H9 (cell line): ENCODE results near the gene SHE. TPM values are rescaled to one million over a fixed set of nuclear protein-coding genes. Genes with fewer than 3 reads are reported as not detected.

Experiments used
- DNase-seq: peaks from one replicate; pipeline ENCODE4 v3.0.0-alpha.2; 2017
- H2AFZ ChIP-seq: one replicate; pipeline ENCODE4 v1.6.1; 2013; ENCODE audit warnings: mild to moderate bottlenecking, low read length, control low read depth, moderate library complexity
- H2AK5ac ChIP-seq: 2 replicates; pipeline ENCODE4 v1.6.1; 2013; ENCODE audit warnings: low read length, control low read depth, mixed read lengths; ENCODE audit not compliant: insufficient read length
- H2BK120ac ChIP-seq: one replicate; pipeline ENCODE4 v1.6.1; 2013; ENCODE audit warnings: low read depth, mild to moderate bottlenecking, low read length, control low read depth, inconsistent platforms; ENCODE audit not compliant: poor library complexity, severe bottlenecking
- H2BK12ac ChIP-seq: 2 replicates; pipeline ENCODE4 v1.6.1; 2013; ENCODE audit warnings: low read length, control low read depth, mixed read lengths, low read depth; ENCODE audit not compliant: insufficient read length
- H2BK15ac ChIP-seq: 2 replicates; pipeline ENCODE4 v1.6.1; 2013; ENCODE audit warnings: low read depth, low read length, control low read depth
- H2BK20ac ChIP-seq: one replicate; pipeline ENCODE4 v1.6.1; 2013; ENCODE audit warnings: low read depth, mild to moderate bottlenecking, low read length, control low read depth, inconsistent platforms; ENCODE audit not compliant: poor library complexity, severe bottlenecking
- H2BK5ac ChIP-seq: 2 replicates; pipeline ENCODE4 v1.6.1; 2013; ENCODE audit warnings: low read length, control low read depth, mixed read lengths; ENCODE audit not compliant: insufficient read length
- H3K14ac ChIP-seq: 2 replicates; pipeline ENCODE4 v1.6.1; 2013; ENCODE audit warnings: low read length, control low read depth; ENCODE audit not compliant: insufficient read depth
- H3K18ac ChIP-seq: 2 replicates; pipeline ENCODE4 v1.6.1; 2013; ENCODE audit warnings: low read depth, mild to moderate bottlenecking, mixed read lengths, low read length, control low read depth; ENCODE audit not compliant: insufficient read length
- H3K23ac ChIP-seq: 2 replicates; pipeline ENCODE4 v1.6.1; 2013; ENCODE audit warnings: low read length, control low read depth, mixed read lengths, low read depth; ENCODE audit not compliant: insufficient read length
- H3K23me2 ChIP-seq: 2 replicates; pipeline ENCODE4 v1.6.1; 2013; ENCODE audit warnings: low read depth, mild to moderate bottlenecking, mixed read lengths, low read length, control low read depth; ENCODE audit not compliant: insufficient read length, poor library complexity, severe bottlenecking
- H3K27ac ChIP-seq: 2 replicates; pipeline ENCODE4 v1.5.1; 2013; ENCODE audit warnings: low read length, control low read depth, mixed read lengths, low read depth; ENCODE audit not compliant: insufficient read length
- H3K27me3 ChIP-seq: 2 replicates; pipeline ENCODE4 v1.6.1; 2013; ENCODE audit warnings: low read length, control low read depth, inconsistent platforms; ENCODE audit not compliant: insufficient read depth
- H3K4ac ChIP-seq: 2 replicates; pipeline ENCODE4 v1.6.1; 2013; ENCODE audit warnings: low read depth, mild to moderate bottlenecking, control low read depth, inconsistent platforms, low read length, moderate library complexity
- H3K4me1 ChIP-seq: 2 replicates; pipeline ENCODE4 v1.6.1; 2013; ENCODE audit warnings: low read length, control low read depth, inconsistent platforms; ENCODE audit not compliant: insufficient read depth
- H3K4me2 ChIP-seq: 2 replicates; pipeline ENCODE4 v1.6.1; 2013; ENCODE audit warnings: low read length, control low read depth, mixed read lengths; ENCODE audit not compliant: insufficient read length, insufficient read depth
- H3K56ac ChIP-seq: 2 replicates; pipeline ENCODE4 v1.6.1; 2013; ENCODE audit warnings: low read depth, mild to moderate bottlenecking, mixed read lengths, low read length, control low read depth; ENCODE audit not compliant: insufficient read length
- H3K79me1 ChIP-seq: 2 replicates; pipeline ENCODE4 v1.6.1; 2013; ENCODE audit warnings: low read depth, mild to moderate bottlenecking, moderate library complexity, low read length, control low read depth, inconsistent platforms; ENCODE audit not compliant: insufficient read depth, poor library complexity, severe bottlenecking
- H3K79me2 ChIP-seq: 2 replicates; pipeline ENCODE4 v1.6.1; 2013; ENCODE audit warnings: low read length, control low read depth, inconsistent platforms; ENCODE audit not compliant: insufficient read depth
- H3K9ac ChIP-seq: 2 replicates; pipeline ENCODE4 v1.6.1; 2013; ENCODE audit warnings: low read length, control low read depth, mixed read lengths; ENCODE audit not compliant: insufficient read length; ENCODE audit errors: extremely low read depth
- H3K9me3 ChIP-seq: one replicate; pipeline ENCODE4 v1.6.1; 2013; ENCODE audit warnings: low read depth, low read length, inconsistent platforms; ENCODE audit not compliant: control insufficient read depth
- H3T11ph ChIP-seq: one replicate; pipeline ENCODE4 v1.6.1; 2013; ENCODE audit warnings: mild to moderate bottlenecking, low read length, control low read depth, inconsistent platforms
- H4K20me1 ChIP-seq: one replicate; pipeline ENCODE4 v1.6.1; 2013; ENCODE audit not compliant: control insufficient read depth, insufficient read length, insufficient read depth
- H4K5ac ChIP-seq: 2 replicates; pipeline ENCODE4 v1.6.1; 2013; ENCODE audit warnings: low read depth, mild to moderate bottlenecking, mixed read lengths, low read length, control low read depth; ENCODE audit not compliant: insufficient read length
- H4K8ac ChIP-seq: replicated peaks from 2 replicates; pipeline ENCODE4 v1.6.1; 2013; ENCODE audit warnings: low read length, control low read depth, mixed read lengths, low read depth; ENCODE audit not compliant: insufficient read length
- H4K91ac ChIP-seq: 2 replicates; pipeline ENCODE4 v1.6.1; 2013; ENCODE audit warnings: low read depth, mild to moderate bottlenecking, moderate library complexity, mixed read lengths, low read length, control low read depth; ENCODE audit not compliant: insufficient read length
- H3K27ac Mint-ChIP-seq, 3 experiments: 2 replicates in 2 of 3; 3 replicates in 1 of 3; pipeline ENCODE4 v1.8.0; 2020 to 2021; ENCODE audit warnings: mixed read lengths in 3 of 3, mild to moderate bottlenecking in 1 of 3, moderate library complexity in 1 of 3
- H3K27me3 Mint-ChIP-seq: 2 replicates; pipeline ENCODE4 v1.8.0; 2021; ENCODE audit warnings: low read depth, mild to moderate bottlenecking, moderate library complexity, mixed read lengths
- H3K36me3 Mint-ChIP-seq, 3 experiments: 2 replicates in 2 of 3; 3 replicates in 1 of 3; pipeline ENCODE4 v1.8.0; 2020 to 2021; ENCODE audit warnings: low read depth in 3 of 3, mixed read lengths in 3 of 3; ENCODE audit not compliant: insufficient read depth in 1 of 3
- H3K4me1 Mint-ChIP-seq, 2 experiments: 2 replicates each; pipeline ENCODE4 v1.8.0; 2020; ENCODE audit warnings: mixed read lengths in 2 of 2
- H3K4me3 Mint-ChIP-seq, 2 experiments: 2 replicates in 1 of 2; 3 replicates in 1 of 2; pipeline ENCODE4 v1.8.0; 2020 to 2021; ENCODE audit warnings: mild to moderate bottlenecking in 2 of 2, mixed read lengths in 2 of 2, moderate library complexity in 1 of 2
- H3K9me3 Mint-ChIP-seq, 2 experiments: 2 replicates in 1 of 2; 3 replicates in 1 of 2; pipeline ENCODE4 v1.8.0; 2020; ENCODE audit warnings: mild to moderate bottlenecking in 2 of 2, mixed read lengths in 2 of 2, moderate library complexity in 1 of 2
- WGBS: extraction: QIAGEN DNeasy Blood & Tissue Kit; methylation state at CpG from one replicate; pipeline ENCODE4 v1.1.7; 2013; ENCODE audit warnings: missing lambda C conversion rate, low lambda C conversion rate, mixed read lengths; ENCODE audit not compliant: insufficient read length; ENCODE audit errors: extremely low coverage; 5-methylcytosine and 5-hydroxymethylcytosine counted together
- total RNA-seq: library from RNA; stranded (reverse); gene quantifications from 2 replicates; pipeline ENCODE4 v1.2.1, GENCODE V29; 2021
- TF ChIP-seq, protein P1 (sequence below): fragments of 200-600 bp; sonication (generic); conservative IDR thresholded peaks from 3 replicates; pipeline ENCODE4 v1.8.0; 2021; ENCODE audit warnings: antibody characterized with exemption, mild to moderate bottlenecking

Gene SHE
- total RNA-seq, 1 experiment from 2014 or later = 0.48 TPM

DNA sequence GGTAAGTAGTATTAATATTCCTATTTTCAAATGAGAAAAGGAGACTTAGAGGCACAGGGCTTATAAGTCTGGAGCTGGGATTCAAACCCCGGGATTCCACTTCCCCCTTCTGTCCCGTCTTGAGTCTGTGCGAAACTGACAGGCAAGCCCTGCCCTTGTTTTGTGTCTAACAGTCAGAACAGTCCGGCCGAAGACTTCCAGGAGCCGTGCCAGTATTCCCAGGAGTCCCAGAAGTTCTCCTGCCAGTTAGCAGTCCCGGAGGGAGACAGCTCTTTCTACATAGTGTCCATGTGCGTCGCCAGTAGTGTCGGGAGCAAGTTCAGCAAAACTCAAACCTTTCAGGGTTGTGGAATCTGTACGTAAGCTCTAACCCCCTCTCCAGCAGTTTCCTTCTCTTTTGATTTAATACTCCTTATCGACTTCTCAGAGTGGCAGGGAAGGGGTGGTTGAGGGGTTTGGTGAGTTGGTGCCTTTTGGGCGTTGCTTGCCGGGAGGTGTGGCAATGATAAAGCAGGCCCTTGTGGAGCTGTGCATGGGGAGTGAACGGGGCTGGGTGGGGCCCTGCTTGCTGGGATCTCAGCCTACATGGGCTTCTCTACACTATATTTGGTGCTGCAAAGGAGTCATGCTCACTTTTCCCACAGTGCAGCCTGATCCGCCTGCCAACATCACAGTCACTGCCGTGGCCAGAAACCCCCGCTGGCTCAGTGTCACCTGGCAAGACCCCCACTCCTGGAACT, 67.7 kb downstream of the SHE start:
- no peaks in the 10 kb centered on the region for H3K27me3 Mint-ChIP-seq
- Histone ChIP-seq H3K79me1 (no peaks in the 10 kb centered on the region), H3K56ac (no peak overlapping the region), H2BK12ac (no peak overlapping the region), H2BK5ac (no peak overlapping the region), H3K4ac (no peak overlapping the region), H2BK15ac (no peak overlapping the region), H3K18ac (no peak overlapping the region), H3K4me1 (no peaks in the 10 kb centered on the region; the same call in 1 of the 2 replicates), H4K20me1 (no peaks in the 10 kb centered on the region), H3K23ac (no peak overlapping the region), H3K4me2 (no peak overlapping the region), H4K5ac (no peak overlapping the region), H3K23me2 (no peaks in the 10 kb centered on the region), H2BK20ac (no peak overlapping the region), H4K8ac (no peak overlapping the region), H3K79me2 (no peaks in the 10 kb centered on the region), H2BK120ac (no peak overlapping the region), H3K9ac (no peak overlapping the region), H2AK5ac (no peak overlapping the region), H3K14ac (no peak overlapping the region), H3K9me3 (no peaks in the 10 kb centered on the region), H4K91ac (no peak overlapping the region), H3K27ac (no peak overlapping the region), H3K27me3 (no peaks in the 10 kb centered on the region), H2AFZ (no peak overlapping the region), H3T11ph (no peak overlapping the region)
- WGBS = no CpG with 5 or more reads among the region's 18 CpGs
- H3K4me3 Mint-ChIP-seq = no peak overlapping the region
- H3K36me3 Mint-ChIP-seq = no peaks in the 10 kb centered on the region
- no peaks in the 10 kb centered on the region for H3K9me3 Mint-ChIP-seq
- TF ChIP-seq, protein P1, sequence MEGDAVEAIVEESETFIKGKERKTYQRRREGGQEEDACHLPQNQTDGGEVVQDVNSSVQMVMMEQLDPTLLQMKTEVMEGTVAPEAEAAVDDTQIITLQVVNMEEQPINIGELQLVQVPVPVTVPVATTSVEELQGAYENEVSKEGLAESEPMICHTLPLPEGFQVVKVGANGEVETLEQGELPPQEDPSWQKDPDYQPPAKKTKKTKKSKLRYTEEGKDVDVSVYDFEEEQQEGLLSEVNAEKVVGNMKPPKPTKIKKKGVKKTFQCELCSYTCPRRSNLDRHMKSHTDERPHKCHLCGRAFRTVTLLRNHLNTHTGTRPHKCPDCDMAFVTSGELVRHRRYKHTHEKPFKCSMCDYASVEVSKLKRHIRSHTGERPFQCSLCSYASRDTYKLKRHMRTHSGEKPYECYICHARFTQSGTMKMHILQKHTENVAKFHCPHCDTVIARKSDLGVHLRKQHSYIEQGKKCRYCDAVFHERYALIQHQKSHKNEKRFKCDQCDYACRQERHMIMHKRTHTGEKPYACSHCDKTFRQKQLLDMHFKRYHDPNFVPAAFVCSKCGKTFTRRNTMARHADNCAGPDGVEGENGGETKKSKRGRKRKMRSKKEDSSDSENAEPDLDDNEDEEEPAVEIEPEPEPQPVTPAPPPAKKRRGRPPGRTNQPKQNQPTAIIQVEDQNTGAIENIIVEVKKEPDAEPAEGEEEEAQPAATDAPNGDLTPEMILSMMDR = no peak
- peaks cover 34 to 37% of the 10 kb centered on the region in 2 experiments for H3K4me1 Mint-ChIP-seq
- DNase-seq = no peak
- H3K27ac Mint-ChIP-seq = peak overlapping the region in 1 of 3 experiments; percentile 61; a peak in 1 of 7 replicates
